HTERT RPE-1 (cell line): Measurements from ENCODE around the gene ATG5.
"Not testable (repeated sequence)": the region's sequence is repeated elsewhere in the genome, so short reads cannot be mapped to it uniquely, and the experiment has no call there.

Source experiments
- in situ Hi-C: fragments of 300-500 bp; cut with MboI; formaldehyde crosslinking; loops from 4 replicates; pipeline ENCODE4 v1.14.3; 2020; ENCODE audit warnings: low sequenced_read_pairs

The ATG5 gene

DNA sequence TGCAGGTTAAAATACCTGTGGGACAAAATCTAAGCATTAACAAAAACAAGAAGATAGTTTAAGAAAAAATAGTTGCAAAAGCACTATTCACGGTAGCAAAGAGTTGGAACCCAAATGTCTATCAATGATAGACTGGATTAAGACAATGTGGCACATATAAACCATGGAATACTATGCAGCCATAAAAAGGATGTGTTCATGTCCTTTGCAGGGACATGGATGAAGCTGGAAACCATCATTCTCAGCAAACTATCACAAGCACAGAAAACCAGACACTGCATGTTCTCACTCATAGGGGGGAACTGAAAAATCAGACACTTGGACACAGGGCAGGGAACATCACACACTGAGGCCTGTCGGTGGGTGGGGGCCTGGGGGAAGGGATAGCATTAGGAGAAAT is 65.8 kb downstream of the ATG5 start:
- in situ Hi-C loops: not testable (repeated sequence)

DNA sequence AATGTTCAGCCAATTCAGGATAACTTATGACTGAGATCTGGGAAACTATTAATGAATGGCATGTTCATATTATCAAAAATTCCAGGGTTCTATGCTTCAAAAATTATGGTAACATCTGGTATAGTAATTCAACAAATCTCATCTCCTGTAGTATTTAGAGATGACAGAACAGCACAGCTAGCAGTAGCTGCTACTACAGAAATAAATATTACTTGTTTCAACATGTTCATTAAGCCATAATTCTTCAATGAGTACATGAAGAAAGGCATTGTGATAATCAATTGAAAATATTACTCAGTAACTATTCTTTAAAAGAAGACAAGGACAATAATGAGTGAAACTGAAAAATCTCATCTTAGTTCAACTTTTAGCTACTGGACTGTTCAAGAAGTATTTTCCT is 66.8 kb downstream of the ATG5 start:
- in situ Hi-C loops: no loop called here

DNA sequence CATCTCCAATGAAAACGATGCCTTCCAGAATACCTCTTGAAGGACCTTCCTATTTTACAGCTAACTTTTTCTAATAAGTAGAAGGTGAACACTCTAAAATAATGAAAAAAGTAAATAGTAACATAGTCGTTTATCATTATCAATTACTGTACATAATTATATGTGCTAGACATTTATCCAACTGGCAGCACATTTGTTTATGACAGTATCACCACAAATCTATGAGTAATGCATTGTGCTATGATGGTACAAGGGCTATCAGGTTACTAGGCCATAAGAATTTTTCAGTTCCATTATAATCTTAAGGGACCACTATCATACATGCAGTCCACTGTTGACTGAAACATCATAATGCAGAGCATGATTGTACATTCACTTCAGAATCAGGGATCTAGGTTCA is 68.4 kb downstream of the ATG5 start:
- in situ Hi-C loops: no loop called here

GRCh38 chr6:106256201-106256968 is 69.2 kb downstream of the ATG5 start:
- in situ Hi-C loops: no loop called here

- in situ Hi-C loops: no loop called here
These were observed 70.3 kb downstream of the ATG5 start for GRCh38 chr6:106255306-106255705.

- in situ Hi-C loops: no loop called here
These were observed 70.9 kb downstream of the ATG5 start for GRCh38 chr6:106254636-106255035.

DNA sequence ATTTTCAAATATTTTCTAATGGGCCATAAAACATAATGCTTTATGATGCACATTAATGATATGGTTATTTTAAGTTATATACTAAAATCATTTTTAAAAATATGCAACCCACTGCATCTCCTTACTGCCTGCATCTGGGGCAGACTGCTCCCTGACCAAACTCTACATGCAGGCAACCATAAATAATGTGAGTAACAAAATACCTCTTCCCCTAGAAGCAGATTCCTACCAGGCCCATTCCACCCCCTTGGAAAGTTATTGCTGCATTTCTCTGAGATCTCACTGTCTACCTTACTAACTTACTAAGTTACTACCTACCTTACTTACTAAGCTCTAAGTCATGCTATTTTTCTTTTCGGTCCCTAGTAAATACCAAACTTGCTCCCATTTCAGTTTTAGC is 71.8 kb downstream of the ATG5 start:
- in situ Hi-C loops: no loop called here

GRCh38 chr6:106253172-106253571 is 72.4 kb downstream of the ATG5 start:
- in situ Hi-C loops: no loop called here

DNA sequence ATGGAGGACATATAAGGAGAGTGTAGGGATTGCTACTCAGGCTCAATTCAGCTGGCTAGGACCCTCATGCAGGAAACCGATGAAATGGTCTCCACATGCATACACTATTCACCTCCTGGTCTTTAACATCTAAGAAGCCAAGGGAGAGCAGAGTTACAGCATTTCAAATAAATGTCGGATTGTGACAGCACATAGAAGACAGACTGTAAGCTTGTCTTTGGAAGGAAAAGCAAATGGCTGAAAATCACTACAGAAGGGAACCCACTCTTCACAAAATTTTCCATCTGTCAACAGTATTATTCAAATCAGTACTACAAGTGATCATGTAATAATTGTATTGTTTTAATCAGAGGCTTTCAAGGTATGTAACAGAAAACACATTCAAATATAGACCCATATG is 72.9 kb downstream of the ATG5 start:
- in situ Hi-C loops: no loop called here

DNA sequence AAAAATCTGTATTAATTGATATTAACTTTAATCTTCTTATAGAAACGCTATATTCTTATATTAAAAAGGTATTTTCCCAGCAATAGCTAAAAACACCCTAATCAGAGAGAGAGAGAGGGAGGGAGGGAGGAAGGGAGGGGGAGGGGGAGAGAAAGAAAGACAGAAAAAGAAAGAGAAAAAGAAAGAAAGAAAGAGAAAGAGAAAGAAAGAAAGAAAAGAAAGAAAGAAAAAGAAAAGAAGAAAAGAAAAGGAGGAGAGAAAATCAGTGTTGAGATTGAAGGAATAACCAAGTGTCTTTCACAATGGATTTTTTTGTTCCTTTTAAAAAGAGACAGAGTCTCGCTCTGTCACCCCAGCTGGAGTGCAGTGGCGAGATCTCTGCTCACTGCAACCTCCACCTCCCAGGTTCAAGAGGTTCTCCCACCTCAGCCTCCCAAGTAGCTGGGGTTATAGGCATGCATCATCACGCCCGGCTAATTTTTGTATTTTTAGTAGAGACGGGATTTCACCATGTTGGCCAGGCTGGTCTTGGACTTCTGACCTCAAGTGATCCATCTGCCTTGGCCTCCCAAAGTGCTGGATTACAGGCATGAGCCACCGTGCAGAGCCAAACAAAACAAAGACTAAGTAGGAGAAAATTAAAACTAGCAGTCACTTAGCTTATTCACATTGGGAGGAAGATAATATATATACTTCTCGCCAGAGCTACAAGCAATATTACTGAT is 73.9 kb downstream of the ATG5 start:
- in situ Hi-C loops: not testable (repeated sequence)

GRCh38 chr6:106250953-106251352 is 74.6 kb downstream of the ATG5 start:
- in situ Hi-C loops: no loop called here

DNA sequence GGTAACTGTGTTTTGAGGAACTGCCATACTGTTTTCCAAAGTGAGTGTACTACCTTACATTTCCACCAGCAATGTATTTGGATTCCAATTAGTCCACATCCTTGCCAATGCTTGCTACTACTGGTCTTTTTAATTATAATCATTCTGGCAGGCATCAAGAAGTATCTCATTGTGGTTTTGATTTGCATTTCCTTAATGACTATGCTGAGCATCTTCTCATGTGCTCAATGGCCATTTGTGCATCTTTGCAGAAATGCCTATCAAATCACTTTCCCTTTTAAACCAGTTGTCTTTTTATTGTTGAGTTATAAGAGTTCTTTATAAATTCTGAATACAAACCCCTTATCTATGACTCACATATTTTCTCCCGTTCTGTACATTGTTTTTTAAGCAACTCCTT is 75.9 kb downstream of the ATG5 start:
- in situ Hi-C loops: no loop called here

GRCh38 chr6:106247733-106248132 is 77.8 kb downstream of the ATG5 start:
- in situ Hi-C loops: no loop called here

DNA sequence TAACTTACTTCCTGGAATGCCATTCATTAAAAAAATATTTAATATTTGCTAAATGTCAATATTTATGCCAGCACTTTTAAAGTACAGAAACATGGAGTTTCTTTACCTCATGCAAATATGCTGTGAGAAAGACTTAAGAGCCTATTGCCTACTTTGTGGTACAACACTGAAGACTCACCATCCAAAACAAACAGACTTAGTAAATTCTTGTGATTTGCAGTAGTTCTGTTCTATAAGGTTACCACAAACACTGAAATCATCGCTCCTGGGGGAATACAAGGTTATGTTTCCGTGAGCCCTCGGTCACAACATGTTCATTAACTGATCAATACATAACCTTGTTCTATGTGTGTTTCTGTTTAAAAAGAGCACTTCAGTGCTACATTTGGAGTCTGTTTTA is 78.3 kb downstream of the ATG5 start:
- in situ Hi-C loops: no loop called here

GRCh38 chr6:106244931-106245330 is 80.6 kb downstream of the ATG5 start:
- in situ Hi-C loops: no loop called here

DNA sequence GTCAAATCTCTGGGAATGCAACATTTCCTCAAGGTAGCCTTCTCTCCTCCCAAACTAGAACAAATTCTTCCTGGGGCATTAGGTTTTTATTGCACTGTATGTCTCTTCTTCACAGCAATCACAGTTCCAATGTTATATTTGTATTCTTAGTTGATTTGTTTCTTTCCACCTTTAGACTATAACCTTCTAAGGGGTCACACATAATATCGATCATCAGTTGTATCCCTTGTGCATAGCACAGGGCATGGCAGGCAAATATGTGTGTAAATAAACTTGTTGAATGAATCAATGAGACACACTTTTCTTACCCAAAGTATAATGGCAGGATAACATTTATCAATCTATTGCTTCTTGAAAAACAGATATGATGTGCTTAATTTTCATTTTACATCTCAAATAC is 81.0 kb downstream of the ATG5 start:
- in situ Hi-C loops: no loop called here

- in situ Hi-C loops: no loop called here
These were observed 82.3 kb downstream of the ATG5 start for GRCh38 chr6:106243261-106243660.

- in situ Hi-C loops: no loop called here
These were observed 84.1 kb downstream of the ATG5 start for GRCh38 chr6:106241498-106241897.

GRCh38 chr6:106237286-106237685 is 88.3 kb downstream of the ATG5 start:
- in situ Hi-C loops: no loop called here

DNA sequence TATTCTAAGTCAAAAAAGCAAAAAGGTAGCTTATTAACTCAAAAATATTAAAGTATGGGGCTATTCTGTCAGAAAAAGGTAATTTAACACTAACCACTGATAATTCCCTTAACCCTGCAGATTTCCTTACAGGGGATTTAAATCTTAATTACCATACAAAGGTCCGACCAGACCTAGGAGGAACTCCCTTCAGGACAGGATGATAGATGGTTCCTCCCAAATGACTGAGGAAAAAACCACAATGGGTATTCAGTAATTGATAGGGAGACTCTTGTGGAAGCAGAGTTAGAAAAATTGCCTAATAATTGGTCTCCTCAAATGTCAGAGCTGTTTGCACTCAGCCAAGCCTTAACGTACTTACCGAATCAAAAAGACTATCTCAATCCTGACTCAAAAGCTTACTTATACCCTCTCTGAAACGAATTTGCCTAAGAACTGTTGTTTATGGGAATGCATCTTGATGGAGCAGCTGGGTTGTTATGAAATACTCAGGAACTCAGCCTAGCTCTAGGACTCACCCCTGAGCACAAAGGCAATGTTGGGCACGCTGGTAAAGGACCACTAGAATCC is 95.6 kb downstream of the ATG5 start:
- in situ Hi-C loops: not testable (repeated sequence)

DNA sequence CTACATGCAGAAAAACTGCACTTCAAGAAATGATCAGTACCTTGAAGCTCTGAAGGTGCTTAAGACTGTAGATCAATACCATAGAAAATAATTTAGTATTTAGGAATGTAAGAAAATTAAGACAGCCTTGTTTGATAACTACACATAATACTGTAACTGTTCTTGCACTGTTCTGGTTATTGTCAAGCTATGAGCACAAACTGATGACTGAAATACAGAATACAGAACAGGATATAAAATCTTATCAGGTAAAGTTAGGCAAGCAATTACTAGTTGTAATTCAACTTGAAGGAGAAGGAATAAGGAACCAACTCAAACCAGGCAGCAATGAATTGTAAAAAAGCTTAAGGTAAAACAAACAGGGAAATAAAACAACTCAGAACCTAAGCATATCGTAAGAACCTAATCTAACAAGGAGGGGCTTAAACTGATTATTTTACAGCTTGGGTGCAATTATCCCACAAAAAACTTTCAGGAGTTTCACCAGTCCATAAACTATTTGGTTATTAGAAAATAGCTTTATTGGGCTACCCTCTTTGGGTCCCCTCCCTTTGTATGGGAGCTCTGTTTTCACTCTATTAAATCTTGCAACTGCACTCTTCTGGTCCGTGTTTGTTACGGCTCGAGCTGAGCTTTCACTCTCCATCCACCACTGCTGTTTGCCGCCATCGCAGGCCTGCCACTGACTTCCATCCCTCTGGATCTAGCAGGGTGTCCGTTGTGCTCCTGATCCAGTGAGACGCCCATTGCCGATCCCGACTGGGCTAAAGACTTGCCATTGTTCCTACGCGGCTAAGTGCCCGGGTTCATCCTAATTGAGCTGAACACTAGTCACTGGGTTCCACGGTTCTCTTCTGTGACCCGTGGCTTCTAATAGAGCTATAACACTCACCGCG is 97.7 kb downstream of the ATG5 start:
- in situ Hi-C loops: no loop called here
